ENCODE data around the gene FBXO36. TPM values are rescaled to one million over a fixed set of nuclear protein-coding genes. Genes with fewer than 3 reads are reported as not detected.

FBXO36 gene
- total RNA-seq, 1 experiment from 2014 or later = 3.0 TPM

DNA sequence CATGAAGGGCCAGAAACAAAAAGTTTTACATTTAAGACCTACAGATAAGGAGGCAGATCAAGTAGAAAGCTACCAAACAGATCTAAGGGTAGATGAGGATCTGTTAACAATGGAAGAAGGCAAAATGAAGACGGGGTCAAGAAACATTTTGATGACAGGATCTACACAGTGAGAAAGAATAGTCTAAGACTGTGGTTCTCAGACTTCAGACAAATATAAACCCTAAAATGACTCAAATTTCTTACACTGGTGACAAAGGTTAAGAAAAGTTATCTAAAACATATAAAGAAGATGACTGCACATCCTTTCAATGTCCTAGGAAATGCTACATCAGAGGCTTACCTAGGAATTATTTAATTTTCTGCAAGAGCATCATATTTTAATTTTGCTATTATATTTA is 34.9 kb upstream of the FBXO36 start:
- H3K27ac ChIP-seq (ENCODE audit: insufficient read length, low read depth, low read length) = no peak overlapping the region
- no peak overlapping the region for H3K4me3 Mint-ChIP-seq
- H3K18ac ChIP-seq (ENCODE audit: insufficient read length, low read depth, low read length) = no peak overlapping the region
- no peak overlapping the region for H2BK12ac ChIP-seq (ENCODE audit: insufficient read length, low read depth, low read length)
- H2BK5ac ChIP-seq (ENCODE audit: insufficient read length, low read length) = no peak overlapping the region
- no peaks in the 10 kb centered on the region for H4K20me1 ChIP-seq (ENCODE audit: control insufficient read depth, insufficient read depth, insufficient read length)
- TF ChIP-seq CTCF (conservative IDR thresholded peaks at IDR 0.05) = no peak
- no peaks in the 10 kb centered on the region for H3K27me3 ChIP-seq (ENCODE audit: insufficient read depth, low read length)
- H3K36me3 Mint-ChIP-seq (ENCODE audit: insufficient read depth in 1 of 3, low read depth in 3 of 3) = no peaks in the 10 kb centered on the region; a peak in 1 of 7 replicates
- no CpG with 5 or more reads among the region's 1 CpG for WGBS (ENCODE audit: extremely low coverage, insufficient read length, low lambda C conversion rate)
- no peak overlapping the region for H2BK120ac ChIP-seq (ENCODE audit: low read depth, low read length, poor library complexity, severe bottlenecking)
- no peaks in the 10 kb centered on the region for H3K27me3 Mint-ChIP-seq (ENCODE audit: low read depth)
- no peaks in the 10 kb centered on the region for H3K4me1 ChIP-seq (ENCODE audit: insufficient read depth, low read length)
- H3K23ac ChIP-seq (ENCODE audit: insufficient read length, low read depth, low read length) = no peak overlapping the region
- H3K14ac ChIP-seq (ENCODE audit: insufficient read depth, low read length) = no peak overlapping the region
- H3K27ac Mint-ChIP-seq = no peak overlapping the region
- no peak overlapping the region for H3T11ph ChIP-seq (ENCODE audit: low read length)
- H4K91ac ChIP-seq (ENCODE audit: insufficient read length, low read depth, low read length) = no peak overlapping the region
- no peak overlapping the region for H4K5ac ChIP-seq (ENCODE audit: insufficient read length, low read depth, low read length)
- peaks cover 7% of the 10 kb centered on the region for H3K79me1 ChIP-seq (ENCODE audit: insufficient read depth, low read depth, low read length, poor library complexity, severe bottlenecking)
- H2AK5ac ChIP-seq (ENCODE audit: insufficient read length, low read length) = no peak overlapping the region
- H2BK15ac ChIP-seq (ENCODE audit: low read depth, low read length) = no peak overlapping the region
- H3K23me2 ChIP-seq (ENCODE audit: insufficient read length, low read depth, low read length, poor library complexity, severe bottlenecking) = no peaks in the 10 kb centered on the region
- peaks cover 9% of the 10 kb centered on the region; the same call in 1 of the 2 replicates for H3K79me2 ChIP-seq (ENCODE audit: insufficient read depth, low read length)
- no peaks in the 10 kb centered on the region for H3K9me3 Mint-ChIP-seq
- H3K56ac ChIP-seq (ENCODE audit: insufficient read length, low read depth, low read length) = no peak overlapping the region
- H2BK20ac ChIP-seq (ENCODE audit: low read depth, low read length, poor library complexity, severe bottlenecking) = no peak overlapping the region
- H3K9me3 ChIP-seq (ENCODE audit: control insufficient read depth, low read depth, low read length) = no peaks in the 10 kb centered on the region
- peaks cover 13 to 15% of the 10 kb centered on the region in 2 experiments; a peak in 3 of 4 replicates for H3K4me1 Mint-ChIP-seq
- no peak overlapping the region for H3K4ac ChIP-seq (ENCODE audit: low read depth, low read length)
- no peak for DNase-seq
- no peak overlapping the region for H3K9ac ChIP-seq (ENCODE audit: extremely low read depth, insufficient read length, low read length)
- no peak overlapping the region for H3K4me2 ChIP-seq (ENCODE audit: insufficient read depth, insufficient read length, low read length)
- no peak overlapping the region for H4K8ac ChIP-seq (replicated peaks; ENCODE audit: insufficient read length, low read depth, low read length)
- H2AFZ ChIP-seq (ENCODE audit: low read length) = no peak overlapping the region

All from H9 (cell line).